Breast epithelium (tissue), 3 donors: ENCODE data around the gene HEATR3.

ENCODE experiments used
- POLR2A ChIP-seq: fragments of 450-650 bp; IDR thresholded peaks from one replicate; pipeline ENCODE4 v1.6.1; 2016; ENCODE audit warnings: antibody characterized with exemption, mild to moderate bottlenecking, moderate library complexity
- POLR2AphosphoS5 ChIP-seq, 3 donors: sonication (generic); formaldehyde crosslinking; IDR thresholded peaks; one replicate each; pipeline ENCODE4 v1.6.1; 2017; ENCODE audit warnings: antibody characterized with exemption in 3 of 3
- TF ChIP-seq, protein P1 (sequence below), 3 donors: fragments of 450-650 bp; IDR thresholded peaks; one replicate each; pipeline ENCODE4 v1.5.1; 2016 to 2017; ENCODE audit warnings: antibody characterized with exemption in 3 of 3, mild to moderate bottlenecking in 3 of 3, moderate library complexity in 3 of 3

DNA sequence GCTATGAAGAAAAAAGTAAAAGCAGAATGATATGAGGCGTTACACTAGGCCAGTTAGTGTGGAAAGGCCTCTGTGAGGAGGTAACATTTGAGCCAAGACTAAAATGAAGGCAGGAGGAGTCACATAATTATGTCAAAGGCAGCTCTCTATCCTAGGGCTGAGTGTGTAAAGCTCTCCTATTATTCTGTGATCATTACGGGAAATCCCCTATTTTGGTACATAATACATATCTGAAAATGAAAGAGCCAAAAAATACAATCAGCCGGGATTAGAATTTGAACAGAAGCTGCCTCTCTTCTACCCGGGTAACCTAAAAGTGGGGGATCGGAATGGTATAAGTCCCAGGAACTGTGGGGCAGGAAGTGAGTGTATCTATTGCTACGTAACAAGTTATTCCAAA, 27.1 kb downstream of the HEATR3 start:
- no peak for TF ChIP-seq POLR2A
- TF ChIP-seq, protein P1, sequence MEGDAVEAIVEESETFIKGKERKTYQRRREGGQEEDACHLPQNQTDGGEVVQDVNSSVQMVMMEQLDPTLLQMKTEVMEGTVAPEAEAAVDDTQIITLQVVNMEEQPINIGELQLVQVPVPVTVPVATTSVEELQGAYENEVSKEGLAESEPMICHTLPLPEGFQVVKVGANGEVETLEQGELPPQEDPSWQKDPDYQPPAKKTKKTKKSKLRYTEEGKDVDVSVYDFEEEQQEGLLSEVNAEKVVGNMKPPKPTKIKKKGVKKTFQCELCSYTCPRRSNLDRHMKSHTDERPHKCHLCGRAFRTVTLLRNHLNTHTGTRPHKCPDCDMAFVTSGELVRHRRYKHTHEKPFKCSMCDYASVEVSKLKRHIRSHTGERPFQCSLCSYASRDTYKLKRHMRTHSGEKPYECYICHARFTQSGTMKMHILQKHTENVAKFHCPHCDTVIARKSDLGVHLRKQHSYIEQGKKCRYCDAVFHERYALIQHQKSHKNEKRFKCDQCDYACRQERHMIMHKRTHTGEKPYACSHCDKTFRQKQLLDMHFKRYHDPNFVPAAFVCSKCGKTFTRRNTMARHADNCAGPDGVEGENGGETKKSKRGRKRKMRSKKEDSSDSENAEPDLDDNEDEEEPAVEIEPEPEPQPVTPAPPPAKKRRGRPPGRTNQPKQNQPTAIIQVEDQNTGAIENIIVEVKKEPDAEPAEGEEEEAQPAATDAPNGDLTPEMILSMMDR (IDR thresholded peaks at IDR 0.05): no peak
- TF ChIP-seq POLR2AphosphoS5 (IDR thresholded peaks at IDR 0.05): no peak
